C4-2B (cell line): Measurements from ENCODE around the gene SEC11C.

Experiments
- ZFX ChIP-seq: fragments of 450-650 bp; IDR thresholded peaks from 2 replicates; pipeline ENCODE4 v1.6.1; 2017
- TF ChIP-seq, protein P1 (sequence below): fragments of 450-650 bp; conservative IDR thresholded peaks from 2 replicates; pipeline ENCODE4 v1.5.1; 2017; ENCODE audit warnings: mild to moderate bottlenecking

GRCh38 chr18:59159265-59159664 lies 19.6 kb downstream of the SEC11C start:
- TF ChIP-seq, protein P1, sequence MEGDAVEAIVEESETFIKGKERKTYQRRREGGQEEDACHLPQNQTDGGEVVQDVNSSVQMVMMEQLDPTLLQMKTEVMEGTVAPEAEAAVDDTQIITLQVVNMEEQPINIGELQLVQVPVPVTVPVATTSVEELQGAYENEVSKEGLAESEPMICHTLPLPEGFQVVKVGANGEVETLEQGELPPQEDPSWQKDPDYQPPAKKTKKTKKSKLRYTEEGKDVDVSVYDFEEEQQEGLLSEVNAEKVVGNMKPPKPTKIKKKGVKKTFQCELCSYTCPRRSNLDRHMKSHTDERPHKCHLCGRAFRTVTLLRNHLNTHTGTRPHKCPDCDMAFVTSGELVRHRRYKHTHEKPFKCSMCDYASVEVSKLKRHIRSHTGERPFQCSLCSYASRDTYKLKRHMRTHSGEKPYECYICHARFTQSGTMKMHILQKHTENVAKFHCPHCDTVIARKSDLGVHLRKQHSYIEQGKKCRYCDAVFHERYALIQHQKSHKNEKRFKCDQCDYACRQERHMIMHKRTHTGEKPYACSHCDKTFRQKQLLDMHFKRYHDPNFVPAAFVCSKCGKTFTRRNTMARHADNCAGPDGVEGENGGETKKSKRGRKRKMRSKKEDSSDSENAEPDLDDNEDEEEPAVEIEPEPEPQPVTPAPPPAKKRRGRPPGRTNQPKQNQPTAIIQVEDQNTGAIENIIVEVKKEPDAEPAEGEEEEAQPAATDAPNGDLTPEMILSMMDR, result no peak
- TF ChIP-seq ZFX, result no peak
